SK-N-MC (cell line): ENCODE data around the gene LINGO4.

Experiments
- EZH2 ChIP-seq: fragments of 200-600 bp; sonication (generic); IDR thresholded peaks from one replicate; pipeline ENCODE4 v1.6.1; 2017; ENCODE audit warnings: antibody characterized with exemption
- POLR2AphosphoS5 ChIP-seq: IDR thresholded peaks from 2 replicates; pipeline ENCODE4 v1.6.1; 2012; ENCODE audit warnings: mild to moderate bottlenecking, low read depth, low read length, borderline replicate concordance

DNA sequence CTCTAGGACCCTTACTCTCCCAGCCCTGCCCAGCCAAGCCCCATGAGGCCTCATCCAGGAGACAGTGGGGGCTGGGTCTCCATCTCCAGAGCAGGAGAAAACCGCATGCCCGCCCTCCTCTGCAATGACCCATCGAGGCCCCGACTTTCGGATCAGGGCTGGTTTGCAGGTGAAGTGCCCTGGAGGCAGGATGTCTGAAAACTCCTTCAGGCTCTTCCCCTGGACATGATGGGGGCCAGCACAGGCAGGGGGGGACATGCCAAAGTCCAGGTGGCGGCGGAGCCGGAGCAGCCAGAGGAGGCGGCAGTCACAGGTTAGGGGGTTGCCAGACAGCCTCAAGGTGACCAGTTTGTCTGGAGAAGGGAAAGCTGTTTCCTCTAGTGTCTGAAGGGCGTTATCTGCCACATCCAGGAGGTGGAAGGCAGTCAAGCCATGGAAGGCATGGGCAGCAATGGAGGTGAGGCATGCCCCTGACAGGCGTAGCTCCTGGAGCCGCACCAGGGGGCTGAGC, 3.9 kb downstream of the LINGO4 start:
- TF ChIP-seq POLR2AphosphoS5 (no peak), EZH2 (no peak)
